OCI-LY3 (cell line): Measurements from ENCODE around the gene ULK1.

Experiments
- EZH2phosphoT487 ChIP-seq: fragments of 200-600 bp; shearing (Covaris generic); IDR thresholded peaks from 2 replicates; pipeline ENCODE4 v1.6.1; 2018; ENCODE audit warnings: antibody characterized with exemption, mixed run types, low read depth
- TF ChIP-seq, protein P1 (sequence below): fragments of 200-600, 300-600 bp; sonication (generic); IDR thresholded peaks from 2 replicates; pipeline ENCODE4 v1.5.1; 2014; ENCODE audit warnings: antibody characterized with exemption, low read length, low read depth

DNA sequence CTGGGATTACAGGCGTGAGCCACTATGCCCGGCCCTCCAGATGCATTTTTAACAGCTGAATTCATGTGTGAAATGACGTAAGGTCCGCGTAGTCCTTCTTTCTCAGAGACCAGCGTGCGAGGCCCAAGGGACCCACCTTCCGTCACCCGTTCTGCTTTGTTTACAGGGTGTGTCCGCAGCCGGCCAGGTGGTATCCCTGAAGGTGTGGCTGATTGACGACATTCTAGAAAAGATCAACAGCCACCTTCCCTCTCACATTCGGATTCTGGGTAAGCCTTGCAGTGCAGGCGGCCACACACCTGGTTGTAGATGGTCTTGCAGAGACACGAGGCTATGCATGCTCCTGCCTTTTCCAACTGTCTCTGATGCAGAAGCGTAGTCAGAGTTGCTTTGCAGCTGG is 44.6 kb downstream of the ULK1 start:
- TF ChIP-seq, protein P1, sequence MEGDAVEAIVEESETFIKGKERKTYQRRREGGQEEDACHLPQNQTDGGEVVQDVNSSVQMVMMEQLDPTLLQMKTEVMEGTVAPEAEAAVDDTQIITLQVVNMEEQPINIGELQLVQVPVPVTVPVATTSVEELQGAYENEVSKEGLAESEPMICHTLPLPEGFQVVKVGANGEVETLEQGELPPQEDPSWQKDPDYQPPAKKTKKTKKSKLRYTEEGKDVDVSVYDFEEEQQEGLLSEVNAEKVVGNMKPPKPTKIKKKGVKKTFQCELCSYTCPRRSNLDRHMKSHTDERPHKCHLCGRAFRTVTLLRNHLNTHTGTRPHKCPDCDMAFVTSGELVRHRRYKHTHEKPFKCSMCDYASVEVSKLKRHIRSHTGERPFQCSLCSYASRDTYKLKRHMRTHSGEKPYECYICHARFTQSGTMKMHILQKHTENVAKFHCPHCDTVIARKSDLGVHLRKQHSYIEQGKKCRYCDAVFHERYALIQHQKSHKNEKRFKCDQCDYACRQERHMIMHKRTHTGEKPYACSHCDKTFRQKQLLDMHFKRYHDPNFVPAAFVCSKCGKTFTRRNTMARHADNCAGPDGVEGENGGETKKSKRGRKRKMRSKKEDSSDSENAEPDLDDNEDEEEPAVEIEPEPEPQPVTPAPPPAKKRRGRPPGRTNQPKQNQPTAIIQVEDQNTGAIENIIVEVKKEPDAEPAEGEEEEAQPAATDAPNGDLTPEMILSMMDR = no peak
- no peak for TF ChIP-seq EZH2phosphoT487
